Tibial nerve (tissue), 4 donors: ENCODE results near the gene ADGRG3.

ENCODE experiments used
- EP300 ChIP-seq, 2 donors: sonication (generic); formaldehyde crosslinking; IDR thresholded peaks; one replicate each; pipeline ENCODE4 v1.6.1; 2017; ENCODE audit warnings: antibody characterized with exemption in 2 of 2, mild to moderate bottlenecking in 1 of 2
- POLR2A ChIP-seq, 2 donors: fragments of 450-650 bp; IDR thresholded peaks; one replicate each; pipeline ENCODE4 v1.6.1; 2017; ENCODE audit warnings: antibody characterized with exemption in 2 of 2, mild to moderate bottlenecking in 2 of 2, moderate library complexity in 2 of 2
- TF ChIP-seq, protein P1 (sequence below), 5 experiments: fragments of 200-600 bp in 3 of 5; fragments of 450-650 bp in 2 of 5; sonication (generic) in 3 of 5; IDR thresholded peaks; one replicate each; pipeline ENCODE4 v1.5.1; 2016 to 2019; ENCODE audit warnings: antibody characterized with exemption in 5 of 5, mild to moderate bottlenecking in 3 of 5, moderate library complexity in 2 of 5

DNA sequence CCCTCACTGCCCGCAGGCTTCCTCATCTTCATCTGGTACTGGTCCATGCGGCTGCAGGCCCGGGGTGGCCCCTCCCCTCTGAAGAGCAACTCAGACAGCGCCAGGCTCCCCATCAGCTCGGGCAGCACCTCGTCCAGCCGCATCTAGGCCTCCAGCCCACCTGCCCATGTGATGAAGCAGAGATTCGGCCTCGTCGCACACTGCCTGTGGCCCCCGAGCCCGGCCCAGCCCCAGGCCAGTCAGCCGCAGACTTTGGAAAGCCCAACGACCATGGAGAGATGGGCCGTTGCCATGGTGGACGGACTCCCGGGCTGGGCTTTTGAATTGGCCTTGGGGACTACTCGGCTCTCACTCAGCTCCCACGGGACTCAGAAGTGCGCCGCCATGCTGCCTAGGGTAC, 4.7 kb upstream of the ADGRG3 start:
- TF ChIP-seq, protein P1, sequence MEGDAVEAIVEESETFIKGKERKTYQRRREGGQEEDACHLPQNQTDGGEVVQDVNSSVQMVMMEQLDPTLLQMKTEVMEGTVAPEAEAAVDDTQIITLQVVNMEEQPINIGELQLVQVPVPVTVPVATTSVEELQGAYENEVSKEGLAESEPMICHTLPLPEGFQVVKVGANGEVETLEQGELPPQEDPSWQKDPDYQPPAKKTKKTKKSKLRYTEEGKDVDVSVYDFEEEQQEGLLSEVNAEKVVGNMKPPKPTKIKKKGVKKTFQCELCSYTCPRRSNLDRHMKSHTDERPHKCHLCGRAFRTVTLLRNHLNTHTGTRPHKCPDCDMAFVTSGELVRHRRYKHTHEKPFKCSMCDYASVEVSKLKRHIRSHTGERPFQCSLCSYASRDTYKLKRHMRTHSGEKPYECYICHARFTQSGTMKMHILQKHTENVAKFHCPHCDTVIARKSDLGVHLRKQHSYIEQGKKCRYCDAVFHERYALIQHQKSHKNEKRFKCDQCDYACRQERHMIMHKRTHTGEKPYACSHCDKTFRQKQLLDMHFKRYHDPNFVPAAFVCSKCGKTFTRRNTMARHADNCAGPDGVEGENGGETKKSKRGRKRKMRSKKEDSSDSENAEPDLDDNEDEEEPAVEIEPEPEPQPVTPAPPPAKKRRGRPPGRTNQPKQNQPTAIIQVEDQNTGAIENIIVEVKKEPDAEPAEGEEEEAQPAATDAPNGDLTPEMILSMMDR (IDR thresholded peaks at IDR 0.05) = no peak
- TF ChIP-seq EP300 (IDR thresholded peaks at IDR 0.05) (no peak), POLR2A (IDR thresholded peaks at IDR 0.05) (no peak)
